ENCODE results near the gene MICAL2.

The MICAL2 gene

DNA sequence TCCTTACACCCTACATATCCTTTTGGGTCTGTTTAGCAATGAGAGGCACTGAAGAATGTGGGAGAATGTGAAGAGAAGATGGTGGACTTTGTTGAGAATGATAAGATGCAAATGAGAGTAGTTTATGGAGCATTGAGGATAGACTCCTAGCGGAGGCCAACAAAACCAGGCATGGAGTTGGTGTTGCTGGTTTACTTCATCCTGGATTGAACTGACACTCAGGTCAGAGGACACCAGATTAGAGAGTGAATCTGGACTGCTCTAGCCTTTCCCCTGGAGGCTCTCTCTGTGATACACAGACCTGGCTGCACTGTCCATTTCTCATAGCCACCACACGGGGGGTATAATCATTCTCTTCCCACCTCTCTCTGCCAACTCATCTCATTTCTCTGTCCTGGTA is 98.7 kb downstream of the MICAL2 start:
- no peak for DNase-seq (ENCODE audit: low spot score)

DNA sequence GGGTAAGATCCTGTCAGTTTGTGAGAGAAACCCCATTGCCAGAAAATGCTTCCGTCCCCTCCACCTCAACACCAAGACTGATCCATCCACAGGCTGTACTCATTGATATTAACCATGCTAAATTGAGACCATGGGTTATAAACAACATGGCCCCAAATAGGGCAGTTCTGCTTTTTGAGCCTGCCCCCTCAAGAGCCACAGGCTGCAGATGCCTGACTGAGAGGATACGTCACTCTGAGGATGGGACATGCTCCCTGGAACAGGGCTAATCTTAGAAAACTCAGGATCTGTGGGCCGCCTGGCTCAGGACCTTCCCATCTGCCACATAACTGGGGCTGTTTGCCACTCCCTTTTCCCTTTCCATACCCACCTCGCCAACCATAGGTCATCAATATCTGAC is 99.8 kb downstream of the MICAL2 start:
- no peak for DNase-seq (ENCODE audit: low spot score)

DNA sequence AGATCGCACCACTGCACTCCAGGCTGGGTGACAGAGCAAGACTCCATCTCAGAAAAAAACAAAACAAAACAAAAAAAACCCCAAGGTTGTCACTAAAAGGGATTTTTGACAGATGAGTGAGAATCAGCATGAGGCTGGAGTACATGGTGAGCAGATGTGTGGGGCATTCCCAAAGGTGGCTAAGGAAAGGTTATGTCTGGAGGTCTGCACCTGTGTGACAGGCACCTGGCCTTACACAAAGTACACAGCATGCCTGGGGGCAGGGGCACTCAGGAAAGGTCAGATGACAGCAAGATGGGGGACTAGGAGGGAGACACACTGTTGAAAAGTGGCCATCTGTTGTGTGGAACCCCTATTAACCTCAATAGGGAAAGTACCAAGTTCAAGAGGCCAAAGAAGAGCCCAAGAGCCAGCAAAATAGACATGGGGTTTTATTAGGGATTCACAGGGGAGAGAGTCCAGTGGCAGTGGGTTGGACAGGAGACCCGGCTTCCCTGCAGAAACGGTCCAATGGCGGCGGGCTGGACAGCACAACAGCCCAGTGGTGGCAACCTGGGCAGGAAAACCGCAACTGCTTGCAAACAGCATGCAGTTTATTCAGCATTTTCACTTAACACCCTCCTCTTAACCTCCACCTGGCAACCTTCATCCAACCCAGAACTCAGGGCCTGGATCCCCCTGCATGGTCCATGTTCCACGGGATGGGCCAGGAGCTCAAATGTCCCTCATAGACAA is 101.1 kb downstream of the MICAL2 start:
- no peak for DNase-seq (ENCODE audit: low spot score)

DNA sequence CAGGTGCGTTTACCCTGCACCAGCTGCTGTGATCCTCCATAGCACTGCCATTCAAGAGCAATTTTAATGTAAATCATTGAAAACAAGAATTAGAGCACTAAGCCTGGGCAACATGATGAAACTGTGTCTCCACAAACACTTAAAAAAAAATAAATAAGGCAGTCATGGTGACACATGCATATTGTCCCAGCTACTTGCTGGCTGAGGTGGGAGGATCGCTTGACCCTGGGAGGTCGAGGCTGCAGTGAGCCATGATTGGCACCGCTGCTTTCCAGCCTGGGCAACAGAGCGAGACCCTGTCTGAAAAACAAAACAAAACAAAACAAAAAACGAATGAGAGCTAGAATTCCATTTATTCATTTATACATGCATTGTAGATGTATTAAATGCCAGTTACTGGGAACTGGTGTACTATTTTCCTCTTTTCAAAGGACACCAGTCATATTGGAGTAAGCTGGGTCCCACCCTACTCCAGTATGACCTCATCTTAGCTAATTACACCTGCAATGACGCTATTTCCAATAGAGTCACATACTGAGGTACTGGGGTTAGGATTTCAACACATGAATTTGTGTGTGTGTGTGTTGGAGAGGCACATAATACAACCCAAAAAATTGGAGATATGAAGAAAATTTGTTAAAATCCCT is 101.9 kb downstream of the MICAL2 start:
- DNase-seq (ENCODE audit: low spot score) = no peak

DNA sequence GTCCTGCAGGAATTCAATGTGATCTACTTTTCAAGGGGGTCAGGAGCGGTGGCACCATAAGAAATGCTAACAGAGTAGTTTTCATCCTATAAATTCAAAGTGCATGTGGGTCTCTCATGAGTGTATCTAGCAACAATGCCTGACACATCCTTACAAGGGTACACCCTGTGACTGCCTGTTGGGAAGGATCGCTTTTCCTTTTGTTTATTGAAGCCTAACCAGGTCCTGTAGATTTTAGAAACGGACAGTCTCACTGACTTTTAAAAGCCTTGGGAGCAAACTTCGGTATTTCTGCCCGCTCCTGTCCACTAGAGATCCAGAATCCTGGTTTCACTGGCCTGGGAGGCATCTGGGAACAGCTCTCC is 102.4 kb downstream of the MICAL2 start:
- no peak for DNase-seq (ENCODE audit: low spot score)

DNA sequence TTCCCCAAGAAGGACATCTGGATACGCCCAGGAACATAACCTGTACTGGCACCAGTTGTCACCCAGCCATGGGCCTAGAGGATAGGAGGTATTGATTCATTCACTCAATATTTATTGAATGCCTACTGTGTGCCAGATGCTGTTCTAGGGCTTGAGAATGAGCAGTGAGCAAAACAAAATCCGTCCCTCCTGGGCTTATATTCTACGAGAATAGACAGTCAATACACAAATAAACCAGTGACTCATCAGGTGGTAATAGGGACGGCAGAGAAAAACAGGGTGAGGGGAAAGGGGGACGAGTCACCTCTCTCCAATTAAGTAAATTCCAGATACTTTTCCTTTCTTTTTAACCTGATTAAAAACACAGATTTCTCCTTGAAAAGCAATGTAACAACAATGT is 103.5 kb downstream of the MICAL2 start:
- DNase-seq (ENCODE audit: low spot score) = peak; percentile 39

DNA sequence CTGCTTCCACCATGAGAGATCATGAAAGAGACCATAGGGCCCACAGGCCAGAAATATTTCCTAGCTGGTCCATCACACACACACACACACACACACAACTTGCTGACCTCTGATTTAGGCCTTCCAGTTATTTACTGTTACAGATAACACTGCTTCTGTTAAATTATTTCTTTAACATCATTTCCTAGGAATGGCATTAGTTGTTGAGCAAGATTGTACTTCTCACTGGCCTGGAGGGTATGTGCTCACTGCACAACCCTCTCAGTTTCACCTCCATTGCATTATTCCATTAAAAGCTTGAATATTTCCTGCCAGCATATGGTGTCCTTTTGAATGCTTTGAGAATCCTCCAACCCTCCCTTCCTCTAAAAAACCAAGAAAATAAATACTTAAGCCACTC is 104.4 kb downstream of the MICAL2 start:
- DNase-seq (ENCODE audit: low spot score) = peak; percentile 51

DNA sequence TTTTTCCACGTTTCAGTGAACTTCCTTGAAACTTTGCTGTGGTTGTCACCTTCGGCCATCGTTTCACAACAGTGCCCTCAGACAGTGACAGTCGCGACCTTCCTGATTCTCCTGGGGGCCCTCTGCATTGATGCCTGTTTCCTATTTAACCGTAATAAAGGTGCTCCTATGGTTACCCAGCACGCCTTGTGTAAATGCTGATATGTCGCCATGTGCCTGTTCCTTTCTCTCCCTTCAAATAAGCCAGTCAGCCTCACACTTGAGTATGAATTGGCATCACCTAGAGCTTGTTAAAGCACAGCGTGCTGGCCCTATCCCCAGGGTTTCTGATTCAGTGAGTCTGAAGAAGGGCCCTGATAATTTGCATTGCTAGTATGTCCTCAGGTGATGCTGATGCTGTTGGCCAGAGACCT is 104.8 kb downstream of the MICAL2 start:
- no peak for DNase-seq (ENCODE audit: low spot score)

DNA sequence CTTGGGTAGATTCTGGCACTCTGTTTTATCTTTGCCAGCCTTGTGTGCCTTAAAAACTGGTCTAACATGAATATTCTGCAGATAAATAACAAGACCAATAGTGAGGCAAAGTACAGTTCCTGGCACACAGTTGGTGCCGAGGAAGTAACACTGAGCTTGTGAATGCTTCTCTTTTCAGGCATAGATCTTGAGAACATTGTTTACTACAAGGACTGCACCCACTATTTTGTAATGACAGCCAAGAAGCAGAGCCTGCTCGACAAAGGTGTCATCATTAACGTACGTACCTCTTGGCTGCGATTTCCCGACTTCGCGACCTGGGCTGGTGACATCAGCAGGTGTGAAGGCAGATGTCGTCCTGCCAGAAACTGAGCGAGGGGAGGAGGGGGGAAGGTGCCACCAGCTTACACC is 105.7 kb downstream of the MICAL2 start:
- DNase-seq (ENCODE audit: low spot score) = no peak

DNA sequence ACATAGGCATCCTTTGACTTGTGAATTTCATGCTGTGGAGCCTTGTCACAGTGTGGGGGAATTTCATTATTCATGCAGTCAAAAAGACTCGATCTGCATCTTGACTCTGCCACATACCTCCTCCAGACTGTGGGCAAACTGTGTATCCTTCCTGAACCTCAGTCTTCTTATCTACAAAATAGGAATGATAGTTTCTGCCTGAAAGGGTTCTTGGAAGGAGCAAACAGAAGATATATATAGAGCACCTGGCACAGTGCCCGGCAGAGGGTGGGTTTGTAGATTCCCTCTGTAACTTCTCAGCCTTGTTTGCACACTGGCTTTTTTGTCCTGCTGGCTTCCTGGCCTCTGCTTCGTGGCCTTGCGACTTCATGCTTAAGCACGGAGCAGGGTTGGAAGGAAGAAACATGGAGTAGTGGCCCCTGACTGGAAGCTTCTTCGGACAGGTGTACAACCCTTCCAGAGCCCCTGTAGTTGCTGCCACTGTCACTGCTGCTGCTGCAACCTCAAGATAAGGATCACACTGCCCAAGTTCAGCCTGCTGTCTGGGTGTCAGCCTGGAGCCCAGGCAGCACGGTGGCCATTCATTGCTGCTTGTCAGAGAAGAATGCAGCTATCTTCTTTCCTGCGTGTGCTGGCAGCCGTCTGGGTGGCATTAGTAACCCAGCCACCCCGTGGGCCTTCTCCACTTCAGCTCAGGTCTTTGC is 106.4 kb downstream of the MICAL2 start:
- DNase-seq (ENCODE audit: low spot score) = no peak

DNA sequence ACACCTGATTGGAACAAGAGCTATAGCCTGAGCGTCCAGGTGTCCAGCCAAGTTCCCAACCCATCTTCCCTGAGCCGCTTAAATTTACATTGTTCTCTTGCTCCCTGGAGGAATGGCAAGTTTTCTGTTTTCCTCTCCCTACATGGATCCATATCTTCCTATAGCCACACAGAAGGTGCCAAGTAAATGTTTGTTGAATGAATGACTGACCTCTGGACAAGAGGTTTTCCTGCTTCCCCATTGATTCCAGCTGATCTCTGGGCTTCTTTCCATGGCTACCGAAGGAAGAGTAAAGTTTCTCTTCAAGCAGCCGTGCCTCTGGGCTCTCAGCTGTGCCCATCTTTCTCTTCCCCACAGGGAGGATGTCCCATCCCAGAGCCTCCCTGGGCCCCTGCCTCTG is 107.5 kb downstream of the MICAL2 start:
- DNase-seq (ENCODE audit: low spot score) = no peak

DNA sequence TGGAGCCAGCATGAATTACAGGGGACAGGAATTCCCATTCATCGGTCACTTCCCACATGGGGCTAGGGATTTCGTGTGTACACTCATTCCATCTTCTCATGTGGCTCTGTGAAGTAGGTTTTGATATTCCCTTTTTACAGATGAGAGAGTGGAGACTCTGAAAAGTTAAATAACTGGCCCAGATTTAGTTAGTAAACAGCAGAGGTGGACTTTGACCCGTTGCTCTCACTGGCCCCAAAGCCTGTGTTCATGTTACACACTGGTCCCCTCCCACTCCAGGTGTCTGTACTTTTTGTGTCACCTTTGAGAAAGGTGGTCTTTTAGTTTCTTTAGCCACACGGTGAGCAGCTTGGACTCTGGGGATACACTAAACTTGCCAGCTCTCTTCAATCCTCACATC is 108.5 kb downstream of the MICAL2 start:
- DNase-seq (ENCODE audit: low spot score) = no peak

DNA sequence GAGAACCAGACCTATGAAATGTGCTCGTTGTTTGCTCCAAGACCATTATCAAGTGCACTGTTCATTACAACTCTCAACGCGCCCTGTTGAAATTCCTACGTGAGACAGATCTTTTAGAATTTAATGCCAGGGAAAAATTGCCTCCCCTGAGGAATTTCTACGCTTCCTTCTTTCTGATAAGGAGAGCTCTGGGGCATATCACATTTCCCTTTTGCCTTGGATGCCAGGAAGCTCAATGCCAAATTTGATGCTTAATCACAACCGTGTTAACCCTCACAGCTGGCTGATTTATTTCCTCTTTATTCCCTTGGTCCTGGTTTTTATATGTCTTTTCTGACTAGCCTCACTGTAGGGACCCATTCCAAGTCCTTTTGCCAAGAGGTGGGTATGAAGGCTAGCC is 109.4 kb downstream of the MICAL2 start:
- DNase-seq (ENCODE audit: low spot score) = no peak

DNA sequence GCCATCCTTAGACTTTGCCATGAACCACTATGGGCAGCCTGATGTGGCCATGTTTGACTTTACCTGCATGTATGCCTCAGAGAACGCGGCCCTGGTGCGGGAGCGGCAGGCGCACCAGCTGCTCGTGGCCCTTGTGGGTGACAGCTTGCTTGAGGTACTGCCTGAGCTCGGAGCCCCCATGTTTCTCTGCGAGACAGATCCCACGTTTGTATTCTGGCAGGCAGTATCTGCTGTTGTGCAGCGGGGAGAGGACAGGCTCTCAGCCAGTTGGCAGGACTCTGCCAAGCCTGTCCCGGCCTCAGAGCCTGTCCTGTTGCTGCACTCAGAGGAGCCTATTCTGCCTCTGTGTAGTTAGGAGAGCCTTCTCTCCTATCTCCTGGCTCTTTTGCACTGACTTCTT is 109.9 kb downstream of the MICAL2 start:
- DNase-seq (ENCODE audit: low spot score) = no peak

DNA sequence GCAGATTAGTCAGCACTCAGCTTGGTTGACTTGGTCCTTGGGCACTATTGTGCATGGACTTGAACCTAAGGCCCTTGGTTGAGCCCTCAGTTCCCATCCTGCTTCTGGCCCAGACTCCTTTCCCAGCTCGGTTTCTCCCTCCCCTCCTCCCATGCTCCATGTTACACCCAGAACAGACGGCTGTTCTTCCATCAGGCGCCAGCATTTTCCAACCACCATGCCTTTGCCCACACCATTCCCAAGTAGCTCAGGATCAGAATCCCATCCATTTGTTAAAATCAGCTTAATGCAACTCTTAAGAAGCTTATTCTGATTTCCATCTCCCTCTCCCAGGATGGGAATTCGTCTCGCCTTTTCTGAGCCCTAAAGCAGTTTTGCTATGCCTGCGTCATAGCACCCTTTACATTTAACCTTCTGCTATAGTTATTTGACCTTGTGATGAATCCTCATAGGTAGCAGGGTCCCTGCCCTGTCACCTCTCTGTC is 110.7 kb downstream of the MICAL2 start:
- DNase-seq (ENCODE audit: low spot score) = no peak

DNA sequence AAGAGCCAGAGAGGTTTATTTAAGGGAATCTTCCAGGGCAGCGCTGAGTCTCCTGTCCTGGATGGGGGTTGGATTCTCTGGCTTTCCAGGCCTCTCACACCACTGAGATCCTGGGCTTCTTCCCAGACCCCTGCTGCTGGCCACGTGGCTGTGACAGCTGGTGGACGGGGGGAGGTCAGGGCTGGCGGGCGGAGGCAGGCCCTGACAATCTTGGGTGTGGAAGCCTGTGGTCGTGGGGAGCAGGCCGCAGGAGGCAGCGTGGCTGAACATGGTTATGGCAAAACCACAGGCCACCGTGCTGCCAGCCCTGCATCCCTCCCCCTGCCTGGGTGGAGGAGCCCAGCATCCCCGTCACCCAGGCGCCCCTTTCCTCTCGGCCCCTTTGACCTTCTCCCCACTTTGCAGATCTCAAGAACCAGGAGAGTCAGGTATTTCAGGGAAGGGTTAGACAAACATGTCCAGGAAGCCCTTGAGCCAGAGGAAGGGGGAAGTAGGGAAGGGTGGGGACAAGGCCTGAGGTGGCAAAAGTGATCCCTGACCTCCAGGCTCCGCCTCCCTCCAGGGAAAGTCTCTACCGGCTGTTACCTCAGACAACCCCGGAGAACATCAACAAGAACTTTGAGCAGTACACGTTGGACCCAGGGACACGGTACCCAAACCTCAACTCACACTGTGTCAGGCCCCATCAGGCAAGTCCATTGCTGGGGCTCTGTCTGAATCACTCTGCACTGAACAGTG is 111.8 kb downstream of the MICAL2 start:
- no peak for DNase-seq (ENCODE audit: low spot score)

DNA sequence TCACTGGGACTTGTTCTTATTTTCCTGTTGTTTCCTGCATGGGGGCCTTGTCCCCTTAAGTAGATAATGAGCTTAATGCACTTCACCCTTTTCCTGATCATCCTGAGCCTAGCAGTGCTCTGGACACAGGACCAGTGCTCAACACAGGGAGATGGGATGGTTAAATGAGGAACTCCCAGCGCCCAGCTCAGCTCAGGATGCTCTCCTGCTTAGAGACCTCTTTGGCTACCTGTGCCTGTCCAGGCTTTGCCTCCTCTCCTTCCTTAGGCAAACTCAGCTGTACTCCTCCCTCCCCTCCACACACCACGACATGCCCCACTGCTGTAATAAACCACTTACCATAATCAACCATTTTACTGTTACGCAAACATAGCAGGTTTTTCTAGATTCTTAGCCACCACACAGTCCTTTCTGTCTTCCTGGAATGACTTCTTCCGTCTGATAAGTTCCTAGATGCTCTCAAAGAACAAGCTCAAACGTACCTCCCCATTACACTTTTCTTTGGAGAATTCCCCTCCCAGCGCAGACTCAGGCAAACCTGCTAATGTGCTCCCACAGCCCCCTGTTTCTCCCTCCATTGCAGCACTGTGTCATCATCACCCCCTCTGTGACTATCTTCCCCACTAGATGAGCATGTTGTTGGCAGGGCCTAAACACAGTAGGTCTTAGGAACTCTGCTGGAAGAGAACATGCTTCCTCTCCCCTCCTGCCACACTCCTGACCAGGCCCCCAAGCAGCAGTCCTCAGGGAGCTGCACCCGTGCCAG is 113.6 kb downstream of the MICAL2 start:
- DNase-seq (ENCODE audit: low spot score) = no peak

DNA sequence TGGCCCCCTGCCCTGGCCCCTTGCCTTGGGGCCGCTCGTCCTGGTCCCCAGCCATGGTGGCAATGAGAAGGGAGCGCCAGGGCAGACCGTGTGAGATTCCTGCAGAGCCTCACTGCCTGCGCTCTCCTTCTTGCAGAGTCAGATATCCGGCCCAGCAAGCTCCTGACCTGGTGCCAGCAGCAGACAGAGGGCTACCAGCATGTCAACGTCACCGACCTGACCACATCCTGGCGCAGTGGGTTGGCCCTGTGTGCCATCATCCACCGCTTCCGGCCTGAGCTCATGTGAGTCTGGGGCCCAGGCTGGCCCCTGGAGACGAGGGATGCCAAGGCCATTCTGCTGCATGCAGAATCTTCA is 114.1 kb downstream of the MICAL2 start:
- peak; percentile 44 for DNase-seq (ENCODE audit: low spot score)

DNA sequence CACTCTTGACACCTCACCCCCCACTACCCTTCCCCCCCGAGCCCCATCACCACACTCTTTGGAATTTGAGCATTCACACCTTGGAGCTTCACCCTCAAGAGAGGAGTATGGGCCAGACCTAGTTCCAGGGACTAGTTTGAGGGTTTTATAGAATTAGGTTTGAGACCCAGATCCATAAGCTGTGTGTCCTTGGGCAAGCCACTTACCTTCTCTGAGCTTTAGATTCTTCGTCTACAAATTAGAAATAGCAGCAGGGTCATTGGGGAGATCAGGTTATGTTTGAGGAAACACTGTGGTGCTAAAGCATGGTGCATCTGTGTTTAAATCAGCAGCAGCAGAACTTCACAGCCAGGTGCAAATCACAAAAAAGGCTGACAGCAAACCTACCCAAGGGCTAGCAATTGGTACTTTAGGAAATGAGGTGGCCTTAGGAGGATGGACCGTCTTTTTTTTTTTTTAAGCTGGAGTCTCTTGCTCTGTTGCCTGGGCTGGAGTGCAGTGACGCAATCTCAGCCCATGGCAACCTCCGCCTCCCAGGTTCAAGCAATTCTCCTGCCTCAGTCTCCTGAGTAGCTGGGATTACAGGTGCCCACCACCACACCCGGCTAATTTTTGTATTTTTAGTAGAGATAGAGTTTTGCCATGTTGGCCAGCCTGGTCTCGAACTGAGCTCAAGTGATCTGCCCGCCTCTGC is 114.8 kb downstream of the MICAL2 start:
- DNase-seq (ENCODE audit: low spot score) = no peak

DNA sequence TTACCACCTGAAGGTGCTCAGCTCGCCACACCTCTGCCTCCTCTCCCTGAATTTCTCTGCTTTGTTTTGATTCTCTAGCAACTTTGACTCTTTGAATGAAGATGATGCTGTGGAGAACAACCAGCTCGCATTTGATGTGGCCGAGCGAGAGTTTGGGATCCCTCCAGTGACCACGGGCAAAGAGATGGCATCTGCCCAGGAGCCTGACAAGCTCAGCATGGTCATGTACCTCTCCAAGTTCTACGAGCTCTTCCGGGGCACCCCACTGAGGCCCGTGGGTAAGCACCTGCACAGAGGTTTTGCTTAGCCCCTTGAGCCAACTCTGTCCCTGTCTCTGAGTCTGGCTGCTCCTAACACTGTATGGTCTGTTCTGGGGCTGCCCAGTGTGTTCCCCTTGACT is 115.7 kb downstream of the MICAL2 start:
- no peak for DNase-seq (ENCODE audit: low spot score)
